ENCODE data around the gene SLBP. TPM values are rescaled to one million over a fixed set of nuclear protein-coding genes. Genes with fewer than 3 reads are reported as not detected.

Gene SLBP
- total RNA-seq, 1 donor from 2014 or later = 11.7 TPM

DNA sequence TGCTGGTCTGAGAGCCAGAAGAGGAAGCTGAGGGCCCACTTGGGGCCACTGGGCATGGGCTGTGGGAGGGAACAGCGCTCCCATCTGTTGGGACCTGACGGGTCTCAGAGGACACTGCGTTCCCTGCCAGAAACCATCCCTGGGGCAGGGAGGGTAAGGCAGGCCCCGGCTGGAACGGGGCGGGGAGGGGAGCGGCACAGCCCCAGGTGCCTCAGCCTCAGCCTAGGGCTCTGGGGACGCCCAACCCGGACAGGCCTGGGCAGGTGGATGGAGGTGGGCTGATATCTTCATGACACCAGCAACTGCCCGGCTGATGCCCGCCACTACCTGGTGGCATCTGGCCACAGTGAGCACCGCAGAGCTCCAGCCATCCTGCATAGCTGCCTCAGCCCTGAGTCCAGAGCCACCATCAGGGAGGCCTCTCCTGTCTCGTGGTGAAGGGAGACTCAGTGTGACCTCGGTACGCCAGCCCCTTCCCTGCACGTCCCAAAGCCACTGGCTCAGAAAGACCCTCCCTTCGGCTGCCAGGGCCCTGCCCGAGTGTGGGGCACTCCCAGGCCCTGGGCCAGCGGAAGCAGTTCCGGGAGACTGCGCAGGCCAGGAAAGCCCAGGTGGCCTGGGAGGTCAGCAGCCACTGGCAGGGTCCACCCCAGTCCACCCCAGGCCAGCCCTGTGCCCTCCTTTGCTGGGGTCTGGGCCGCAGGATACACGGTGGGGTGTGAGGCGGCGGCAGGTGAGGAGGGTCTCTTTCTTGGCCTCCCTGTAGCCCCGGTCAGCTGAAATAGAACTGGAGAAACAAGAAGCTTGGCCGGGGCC lies 46.4 kb upstream of the SLBP start:
- no peak for DNase-seq
- intact Hi-C loops (cut with micrococcal nuclease) = no loop called here
- Histone ChIP-seq H3K27ac (replicated peaks) (no peak overlapping the region), H3K27me3 (ENCODE audit: low read depth) (peaks cover 4% of the 10 kb centered on the region), H3K4me3 (no peak overlapping the region), H3K9me3 (replicated peaks) (no peaks in the 10 kb centered on the region), H3K4me1 (peaks cover 20% of the 10 kb centered on the region), H3K36me3 (no peaks in the 10 kb centered on the region)
- TF ChIP-seq, protein P1, sequence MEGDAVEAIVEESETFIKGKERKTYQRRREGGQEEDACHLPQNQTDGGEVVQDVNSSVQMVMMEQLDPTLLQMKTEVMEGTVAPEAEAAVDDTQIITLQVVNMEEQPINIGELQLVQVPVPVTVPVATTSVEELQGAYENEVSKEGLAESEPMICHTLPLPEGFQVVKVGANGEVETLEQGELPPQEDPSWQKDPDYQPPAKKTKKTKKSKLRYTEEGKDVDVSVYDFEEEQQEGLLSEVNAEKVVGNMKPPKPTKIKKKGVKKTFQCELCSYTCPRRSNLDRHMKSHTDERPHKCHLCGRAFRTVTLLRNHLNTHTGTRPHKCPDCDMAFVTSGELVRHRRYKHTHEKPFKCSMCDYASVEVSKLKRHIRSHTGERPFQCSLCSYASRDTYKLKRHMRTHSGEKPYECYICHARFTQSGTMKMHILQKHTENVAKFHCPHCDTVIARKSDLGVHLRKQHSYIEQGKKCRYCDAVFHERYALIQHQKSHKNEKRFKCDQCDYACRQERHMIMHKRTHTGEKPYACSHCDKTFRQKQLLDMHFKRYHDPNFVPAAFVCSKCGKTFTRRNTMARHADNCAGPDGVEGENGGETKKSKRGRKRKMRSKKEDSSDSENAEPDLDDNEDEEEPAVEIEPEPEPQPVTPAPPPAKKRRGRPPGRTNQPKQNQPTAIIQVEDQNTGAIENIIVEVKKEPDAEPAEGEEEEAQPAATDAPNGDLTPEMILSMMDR (IDR thresholded peaks at IDR 0.05; ENCODE audit: borderline replicate concordance) = no peak

DNA sequence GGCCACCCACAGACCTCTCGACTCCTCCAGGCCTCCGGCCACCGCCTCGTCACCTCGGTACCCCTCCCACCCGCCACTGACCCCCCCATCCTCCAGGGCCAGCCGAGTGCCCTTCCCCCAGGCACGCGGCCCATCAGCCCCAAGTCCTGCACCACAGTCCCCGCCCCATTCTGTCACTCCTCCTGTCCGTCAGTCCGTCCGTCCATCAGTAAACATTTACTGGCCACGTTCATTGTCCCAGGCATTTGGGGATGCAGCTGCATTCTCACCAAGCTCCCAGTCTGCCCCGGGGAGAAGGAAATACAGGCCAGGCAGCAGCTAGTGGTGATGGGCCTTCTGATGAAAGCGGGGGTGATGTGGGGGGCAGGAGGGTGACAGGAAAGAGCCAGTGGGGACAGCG lies 45.7 kb upstream of the SLBP start:
- Histone ChIP-seq H3K9me3 (replicated peaks) (no peaks in the 10 kb centered on the region), H3K4me3 (no peak overlapping the region), H3K27ac (replicated peaks) (no peak overlapping the region), H3K4me1 (peaks cover 16% of the 10 kb centered on the region), H3K36me3 (no peaks in the 10 kb centered on the region), H3K27me3 (ENCODE audit: low read depth) (peaks cover 4% of the 10 kb centered on the region)
- TF ChIP-seq, protein P1 (IDR thresholded peaks at IDR 0.05; ENCODE audit: borderline replicate concordance) = no peak
- DNase-seq = no peak
- intact Hi-C loops (cut with micrococcal nuclease) = no loop called here

DNA sequence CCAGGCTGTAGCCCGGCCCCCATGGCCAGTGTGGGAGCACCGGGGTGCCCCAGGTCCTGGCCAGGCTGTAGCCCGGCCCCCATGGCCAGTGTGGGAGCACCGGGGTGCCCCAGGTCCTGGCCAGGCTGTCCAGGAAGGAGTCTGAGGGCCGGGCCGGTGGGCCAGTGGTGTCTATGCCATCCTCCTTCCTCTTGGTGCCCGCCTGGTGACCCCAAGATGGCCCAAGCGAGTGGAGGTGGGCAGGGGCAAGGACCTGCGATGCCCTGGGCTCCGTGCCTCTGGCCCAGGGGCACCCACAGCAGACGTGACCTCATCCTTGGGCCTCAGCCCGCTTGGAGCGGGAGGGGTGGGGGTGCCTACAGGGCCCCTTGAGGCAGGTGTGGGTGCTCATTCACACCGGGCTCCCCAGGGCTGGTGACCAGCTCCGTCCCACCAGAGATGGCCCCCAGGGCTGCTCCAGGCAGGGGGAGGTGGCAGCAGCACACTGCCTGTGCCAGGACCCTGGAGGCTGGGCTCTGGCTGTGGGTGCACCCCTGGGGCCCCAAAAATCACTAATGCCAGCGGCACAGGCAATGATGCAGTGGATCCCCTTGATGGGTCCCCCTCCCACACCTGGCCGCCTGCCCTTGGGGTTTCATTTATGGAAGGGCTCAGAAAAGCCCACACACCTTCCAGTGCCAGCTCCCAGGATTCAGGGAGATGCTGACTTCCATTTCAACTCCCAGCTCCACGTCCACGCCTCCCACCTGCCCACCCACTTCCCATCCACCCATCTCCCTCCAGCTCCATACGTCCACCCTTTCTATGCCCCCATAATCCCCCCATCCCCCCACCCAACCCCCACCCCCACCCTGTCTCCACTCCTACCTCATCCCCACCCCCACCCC lies 45.0 kb upstream of the SLBP start:
- intact Hi-C loops (cut with micrococcal nuclease) = no loop called here
- no peak for DNase-seq
- no peak overlapping the region for H3K27ac ChIP-seq (replicated peaks)
- no peaks in the 10 kb centered on the region for H3K9me3 ChIP-seq (replicated peaks)
- H3K4me3 ChIP-seq = no peak overlapping the region
- TF ChIP-seq, protein P1 (IDR thresholded peaks at IDR 0.05; ENCODE audit: borderline replicate concordance) = no peak
- peaks cover 20% of the 10 kb centered on the region for H3K4me1 ChIP-seq
- H3K27me3 ChIP-seq (ENCODE audit: low read depth) = peaks cover under 1% of the 10 kb centered on the region
- H3K36me3 ChIP-seq = no peaks in the 10 kb centered on the region

DNA sequence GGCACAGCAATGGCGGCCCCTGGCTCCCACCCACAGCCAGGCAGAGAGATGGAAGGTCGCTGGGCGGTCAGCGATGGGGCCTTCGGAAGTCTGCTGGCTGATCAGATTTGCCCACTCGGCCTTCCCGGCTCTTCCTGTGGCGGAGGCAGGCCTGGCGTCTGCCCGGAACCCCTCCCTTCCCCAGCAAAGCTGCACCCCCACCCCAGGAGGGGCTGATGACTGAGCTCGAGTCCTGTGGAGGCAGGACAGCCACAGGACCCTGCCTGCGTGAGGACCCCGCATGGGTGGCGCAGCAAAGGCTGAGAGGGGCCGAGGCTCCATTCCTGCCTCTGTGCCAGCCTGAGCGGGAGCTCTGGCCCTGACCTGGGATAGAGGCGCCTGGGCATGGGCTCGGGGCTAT lies 44.0 kb upstream of the SLBP start:
- Histone ChIP-seq H3K27ac (replicated peaks) (no peak overlapping the region), H3K27me3 (ENCODE audit: low read depth) (peaks cover 7% of the 10 kb centered on the region), H3K36me3 (no peaks in the 10 kb centered on the region), H3K9me3 (replicated peaks) (no peaks in the 10 kb centered on the region), H3K4me1 (peaks cover 24% of the 10 kb centered on the region), H3K4me3 (no peak overlapping the region)
- no peak for DNase-seq
- TF ChIP-seq, protein P1 (IDR thresholded peaks at IDR 0.05; ENCODE audit: borderline replicate concordance) = no peak
- intact Hi-C loops (cut with micrococcal nuclease) = no loop called here

DNA sequence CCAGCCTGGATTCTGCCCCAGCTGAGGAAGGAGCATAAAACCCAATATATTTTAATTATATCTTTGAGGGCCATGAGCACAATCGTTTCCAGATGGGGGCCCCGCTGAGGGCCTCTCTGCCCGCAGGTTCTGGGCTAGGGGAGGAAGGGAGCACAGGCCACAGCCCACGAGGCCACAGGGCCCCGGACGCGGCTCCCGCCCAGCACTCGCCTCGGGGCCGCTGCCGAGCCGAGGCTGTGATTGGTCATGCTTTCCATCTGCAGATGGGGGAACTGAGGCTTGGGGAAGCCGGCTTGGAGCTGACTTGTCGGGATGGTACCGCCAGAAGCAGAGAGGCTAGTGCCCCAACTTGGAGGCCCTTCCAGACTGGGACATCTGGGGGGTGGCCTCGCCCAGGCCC lies 43.2 kb upstream of the SLBP start:
- no peak for DNase-seq
- no peaks in the 10 kb centered on the region for H3K9me3 ChIP-seq (replicated peaks)
- H3K4me3 ChIP-seq = no peak overlapping the region
- TF ChIP-seq, protein P1 (IDR thresholded peaks at IDR 0.05; ENCODE audit: borderline replicate concordance) = no peak
- H3K36me3 ChIP-seq = no peaks in the 10 kb centered on the region
- intact Hi-C loops (cut with micrococcal nuclease) = no loop called here
- peaks cover 16% of the 10 kb centered on the region for H3K4me1 ChIP-seq
- no peak overlapping the region for H3K27ac ChIP-seq (replicated peaks)
- H3K27me3 ChIP-seq (ENCODE audit: low read depth) = peaks cover 11% of the 10 kb centered on the region
